Measurements from ENCODE around the gene IQGAP3. TPM values are rescaled to one million over a fixed set of nuclear protein-coding genes. Genes with fewer than 3 reads are reported as not detected.
"Not testable (repeated sequence)": the region's sequence is repeated elsewhere in the genome, so short reads cannot be mapped to it uniquely, and the experiment has no call there.

IQGAP3 gene
- total RNA-seq, 1 experiment from 2014 or later: 93.6 TPM

DNA sequence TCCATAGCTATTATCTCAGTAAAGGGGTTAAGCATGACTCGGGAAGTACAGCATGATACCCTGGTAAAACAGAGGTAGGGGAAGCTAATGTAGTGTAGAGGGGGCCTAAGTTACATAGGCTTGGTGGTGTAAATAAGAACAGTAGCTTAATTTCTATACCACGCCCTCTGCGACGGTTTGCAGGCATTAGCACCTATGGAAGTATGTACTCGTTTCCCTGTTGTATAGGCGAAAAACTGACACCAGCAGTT is 18.7 kb upstream of the IQGAP3 start:
- TF ChIP-seq, protein P1, sequence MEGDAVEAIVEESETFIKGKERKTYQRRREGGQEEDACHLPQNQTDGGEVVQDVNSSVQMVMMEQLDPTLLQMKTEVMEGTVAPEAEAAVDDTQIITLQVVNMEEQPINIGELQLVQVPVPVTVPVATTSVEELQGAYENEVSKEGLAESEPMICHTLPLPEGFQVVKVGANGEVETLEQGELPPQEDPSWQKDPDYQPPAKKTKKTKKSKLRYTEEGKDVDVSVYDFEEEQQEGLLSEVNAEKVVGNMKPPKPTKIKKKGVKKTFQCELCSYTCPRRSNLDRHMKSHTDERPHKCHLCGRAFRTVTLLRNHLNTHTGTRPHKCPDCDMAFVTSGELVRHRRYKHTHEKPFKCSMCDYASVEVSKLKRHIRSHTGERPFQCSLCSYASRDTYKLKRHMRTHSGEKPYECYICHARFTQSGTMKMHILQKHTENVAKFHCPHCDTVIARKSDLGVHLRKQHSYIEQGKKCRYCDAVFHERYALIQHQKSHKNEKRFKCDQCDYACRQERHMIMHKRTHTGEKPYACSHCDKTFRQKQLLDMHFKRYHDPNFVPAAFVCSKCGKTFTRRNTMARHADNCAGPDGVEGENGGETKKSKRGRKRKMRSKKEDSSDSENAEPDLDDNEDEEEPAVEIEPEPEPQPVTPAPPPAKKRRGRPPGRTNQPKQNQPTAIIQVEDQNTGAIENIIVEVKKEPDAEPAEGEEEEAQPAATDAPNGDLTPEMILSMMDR (IDR thresholded peaks at IDR 0.05; ENCODE audit: unreplicated experiment): no peak
- no peak for DNase-seq
- no TSS peak for BruUV-seq (replicated peaks)
- Mint-ChIP-seq H3K27me3 (ENCODE audit: unreplicated experiment) (no peaks in the 10 kb centered on the region), H3K4me1 (ENCODE audit: low read depth, unreplicated experiment) (peaks cover 6% of the 10 kb centered on the region), H3K36me3 (ENCODE audit: insufficient read depth, unreplicated experiment) (peaks cover 30% of the 10 kb centered on the region), H3K9me3 (ENCODE audit: low read depth, unreplicated experiment) (no peaks in the 10 kb centered on the region), H3K4me3 (ENCODE audit: low read depth, unreplicated experiment) (peak overlapping the region; percentile 76), H3K27ac (ENCODE audit: unreplicated experiment) (peak overlapping the region; percentile 60)
- intact Hi-C loops (cut with micrococcal nuclease; ENCODE audit: unreplicated experiment): no loop called here
- CTCF ChIA-PET: interaction anchor here (0.6 to 1.9 kb wide), 6 partner anchors 9 to 205 kb away, joined by 3 to 10 read pairs (median 4); partner anchors contain the start of genes GPATCH4 and NES

DNA sequence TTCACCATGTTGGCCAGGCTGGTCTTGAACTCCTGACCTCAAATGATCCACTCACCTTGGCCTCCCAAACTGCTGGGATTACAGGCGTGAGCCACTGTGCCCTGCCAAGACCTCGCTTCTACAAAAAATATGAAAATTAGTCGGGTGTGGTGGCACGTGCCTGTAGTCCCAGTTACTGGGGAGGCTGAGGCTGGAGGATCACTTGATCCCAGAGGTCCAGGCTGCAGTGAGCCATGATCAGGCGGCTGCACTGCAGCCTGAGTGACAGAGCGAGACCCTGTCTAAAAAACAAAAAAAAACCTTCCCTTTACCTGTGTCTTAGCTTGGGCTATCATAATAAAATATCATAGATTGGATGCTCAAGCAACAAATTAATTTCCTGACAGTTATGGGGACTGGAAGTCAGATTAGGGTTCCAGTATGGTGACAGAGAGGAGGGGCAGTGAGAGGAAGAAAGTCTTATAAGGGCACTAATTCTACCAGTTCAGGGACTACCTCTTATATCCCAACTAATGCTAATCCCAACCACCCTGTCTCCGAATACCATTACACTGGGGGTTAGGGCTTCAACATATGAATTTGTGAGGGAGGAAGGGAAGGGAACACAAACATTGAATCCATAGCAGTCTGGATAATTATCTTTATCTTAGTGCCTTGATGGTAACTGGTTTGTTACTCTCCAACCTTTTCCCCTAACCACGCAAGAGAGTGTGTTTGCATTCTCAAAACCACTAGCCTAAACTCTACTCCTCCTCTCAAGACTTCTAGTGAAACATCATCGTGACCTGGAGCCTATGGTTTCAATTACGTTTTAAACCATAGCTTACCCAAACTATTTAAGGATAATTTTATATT is 18.2 kb upstream of the IQGAP3 start:
- H3K4me1 Mint-ChIP-seq (ENCODE audit: low read depth, unreplicated experiment): peaks cover 4% of the 10 kb centered on the region
- TF ChIP-seq, protein P1 (IDR thresholded peaks at IDR 0.05; ENCODE audit: unreplicated experiment): no peak
- no peaks in the 10 kb centered on the region for H3K9me3 Mint-ChIP-seq (ENCODE audit: low read depth, unreplicated experiment)
- H3K4me3 Mint-ChIP-seq (ENCODE audit: low read depth, unreplicated experiment): peak overlapping the region; percentile 76
- no peaks in the 10 kb centered on the region for H3K27me3 Mint-ChIP-seq (ENCODE audit: unreplicated experiment)
- intact Hi-C loops (cut with micrococcal nuclease; ENCODE audit: unreplicated experiment): no loop called here
- CTCF ChIA-PET: interaction anchor here (0.6 to 1.9 kb wide), 4 partner anchors 11 to 89 kb away, joined by 3 to 10 read pairs (median 5); partner anchors contain the start of genes GPATCH4 and NES
- H3K27ac Mint-ChIP-seq (ENCODE audit: unreplicated experiment): peak overlapping the region; percentile 60
- no TSS peak for BruUV-seq (replicated peaks)
- no peak for DNase-seq
- H3K36me3 Mint-ChIP-seq (ENCODE audit: insufficient read depth, unreplicated experiment): peaks cover 29% of the 10 kb centered on the region

DNA sequence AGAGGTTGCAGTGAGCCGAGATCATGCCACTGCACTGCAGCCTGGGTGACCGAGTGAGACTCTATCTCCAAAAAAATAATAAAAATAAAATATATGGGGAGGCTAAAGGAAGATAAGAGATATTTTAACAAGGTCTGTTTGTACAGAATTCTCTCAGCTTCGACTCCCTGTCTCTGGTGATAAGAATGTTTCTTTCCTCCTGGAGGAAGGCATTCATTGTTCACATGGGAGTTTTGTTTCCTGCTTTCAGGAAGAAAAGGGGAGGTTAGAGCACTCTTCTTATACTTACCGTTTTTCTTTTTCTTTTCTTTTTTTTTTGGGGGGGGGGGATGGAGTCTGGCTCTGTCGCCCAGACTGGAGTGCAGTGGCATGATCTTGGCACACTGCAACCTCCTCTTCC is 17.2 kb upstream of the IQGAP3 start:
- no TSS peak for BruUV-seq (replicated peaks)
- CTCF ChIA-PET: no interaction called here
- Mint-ChIP-seq H3K36me3 (ENCODE audit: insufficient read depth, unreplicated experiment) (peaks cover 22% of the 10 kb centered on the region), H3K4me1 (ENCODE audit: low read depth, unreplicated experiment) (no peaks in the 10 kb centered on the region), H3K27ac (ENCODE audit: unreplicated experiment) (no peak overlapping the region), H3K4me3 (ENCODE audit: low read depth, unreplicated experiment) (no peak overlapping the region), H3K9me3 (ENCODE audit: low read depth, unreplicated experiment) (no peaks in the 10 kb centered on the region), H3K27me3 (ENCODE audit: unreplicated experiment) (no peaks in the 10 kb centered on the region)
- intact Hi-C loops (cut with micrococcal nuclease; ENCODE audit: unreplicated experiment): no loop called here
- TF ChIP-seq, protein P1 (IDR thresholded peaks at IDR 0.05; ENCODE audit: unreplicated experiment): no peak
- DNase-seq: no peak

DNA sequence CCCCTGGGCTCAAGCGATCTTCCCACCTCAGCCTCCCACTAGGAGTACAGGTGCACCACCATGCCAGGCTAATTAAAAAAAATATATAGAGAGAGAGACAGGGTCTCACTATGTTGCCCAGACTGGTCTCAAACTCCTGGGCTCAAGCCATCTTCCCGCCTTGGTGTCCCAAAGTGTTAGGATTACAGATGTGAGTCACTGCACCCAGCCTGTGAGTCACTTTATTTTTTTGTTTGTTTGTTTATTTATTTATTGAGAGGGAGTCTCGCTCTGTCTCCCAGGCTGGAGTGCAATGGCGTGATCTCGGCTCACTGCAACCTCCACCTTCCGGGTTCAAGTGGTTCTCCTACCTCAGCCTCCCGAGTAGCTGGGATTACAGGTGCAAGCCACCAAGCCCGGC is 15.6 kb upstream of the IQGAP3 start:
- H3K4me3 Mint-ChIP-seq (ENCODE audit: low read depth, unreplicated experiment); H3K27me3 Mint-ChIP-seq (ENCODE audit: unreplicated experiment); BruUV-seq (replicated peaks); H3K27ac Mint-ChIP-seq (ENCODE audit: unreplicated experiment); DNase-seq; H3K4me1 Mint-ChIP-seq (ENCODE audit: low read depth, unreplicated experiment); intact Hi-C loops (cut with micrococcal nuclease; ENCODE audit: unreplicated experiment); H3K9me3 Mint-ChIP-seq (ENCODE audit: low read depth, unreplicated experiment): not testable (repeated sequence)
- H3K36me3 Mint-ChIP-seq (ENCODE audit: insufficient read depth, unreplicated experiment): peaks cover 19% of the 10 kb centered on the region
- CTCF ChIA-PET: interaction anchor here (0.7 kb wide), 1 partner anchor 25 kb away, joined by 3 read pairs; no protein-coding TSS in a partner anchor

Measured in Calu3 (cell line).